Activated CD4-positive, alpha-beta T cell treated with anti-CD3 and anti-CD28 coated beads, Interleukin-2, amount 50 U/mL, for 16 hours (primary cell): ENCODE measurements around the gene ST6GALNAC3.
A peak's percentile ranks its signal among the peaks of the same experiment; 100 is the strongest.

ENCODE experiments used
- DNase-seq: peaks from one replicate; pipeline ENCODE4 v3.0.0-alpha.2; 2020

Gene ST6GALNAC3

DNA sequence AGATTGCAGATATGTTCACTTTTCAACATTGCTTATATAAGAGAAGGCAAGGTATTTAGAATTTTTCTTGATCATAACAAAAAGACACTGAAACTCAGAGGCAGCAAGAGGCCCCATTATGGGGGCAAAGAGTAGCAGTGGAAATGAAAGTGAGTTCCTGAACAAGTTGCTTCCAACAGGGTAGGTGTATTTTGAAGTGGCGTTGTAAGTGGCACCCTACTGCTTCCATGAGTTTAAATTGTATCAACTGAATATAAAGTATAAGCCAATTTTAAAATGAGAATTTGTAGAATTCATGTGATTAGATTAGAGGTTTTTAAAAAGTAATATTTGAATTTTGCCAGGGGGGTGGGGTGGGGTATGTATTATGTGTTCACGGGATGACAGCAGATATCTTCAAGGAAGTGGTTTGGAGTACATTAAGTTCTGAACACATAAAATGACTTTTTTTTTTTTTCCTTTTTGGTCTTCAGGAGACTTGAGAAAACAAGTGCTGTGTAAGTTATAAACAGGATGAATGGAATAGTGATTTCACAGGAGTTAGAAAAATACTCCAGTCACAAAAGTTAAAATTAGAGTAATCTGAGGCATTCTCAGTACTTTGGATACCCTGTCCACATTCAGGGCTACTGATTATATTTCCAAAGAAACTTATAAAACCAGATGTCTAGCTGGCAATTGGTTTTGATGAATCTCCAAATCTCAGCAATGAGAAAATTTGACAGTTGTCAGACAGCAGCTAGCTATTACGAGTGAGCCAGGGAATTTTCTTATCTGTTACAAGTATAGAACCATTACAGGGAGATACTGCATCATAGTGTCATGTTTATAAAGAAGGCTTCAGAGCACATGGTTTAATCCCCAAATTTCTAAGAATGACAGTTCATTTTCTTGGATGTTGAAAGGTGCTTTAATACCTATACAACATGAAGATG is 182.0 kb downstream of the ST6GALNAC3 start:
- DNase-seq = peak; percentile 20

DNA sequence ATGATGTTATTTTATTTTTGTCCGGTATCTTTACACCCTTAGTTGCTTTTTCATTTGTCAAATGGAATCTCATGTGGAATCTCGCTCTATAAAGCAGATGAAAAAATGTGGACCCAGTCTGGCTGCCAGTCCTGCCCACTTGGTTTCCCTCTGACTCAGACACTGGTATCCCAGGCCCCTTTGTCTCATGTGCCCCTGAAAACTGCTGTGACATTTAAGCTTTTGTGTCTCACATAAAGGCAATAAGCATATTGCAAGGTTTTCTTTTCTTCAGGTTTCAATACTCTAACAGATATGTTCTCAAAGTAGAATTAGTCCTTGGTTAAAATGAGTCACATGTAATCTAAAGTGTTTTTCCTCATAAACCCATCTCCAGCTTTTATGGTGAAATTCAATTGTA is 183.3 kb downstream of the ST6GALNAC3 start:
- DNase-seq = no peak

DNA sequence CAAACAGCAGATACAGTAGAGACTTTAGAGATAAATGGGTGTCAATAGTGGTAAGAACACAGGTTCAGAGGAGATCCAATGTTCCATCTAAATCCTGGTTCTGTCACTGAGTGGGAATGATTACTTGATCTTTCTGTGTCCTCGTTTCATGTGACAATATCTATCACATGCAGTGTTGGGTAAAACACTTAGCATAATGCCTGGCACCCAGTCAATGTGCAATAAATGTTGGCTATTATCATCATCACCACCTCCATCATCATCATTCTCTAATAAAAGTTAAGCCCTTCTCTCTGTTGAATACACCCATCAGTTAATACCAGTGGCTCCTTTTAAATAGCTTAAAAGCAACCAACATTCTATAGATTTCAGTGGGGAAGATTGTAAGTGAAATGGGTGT is 184.7 kb downstream of the ST6GALNAC3 start:
- DNase-seq = no peak

DNA sequence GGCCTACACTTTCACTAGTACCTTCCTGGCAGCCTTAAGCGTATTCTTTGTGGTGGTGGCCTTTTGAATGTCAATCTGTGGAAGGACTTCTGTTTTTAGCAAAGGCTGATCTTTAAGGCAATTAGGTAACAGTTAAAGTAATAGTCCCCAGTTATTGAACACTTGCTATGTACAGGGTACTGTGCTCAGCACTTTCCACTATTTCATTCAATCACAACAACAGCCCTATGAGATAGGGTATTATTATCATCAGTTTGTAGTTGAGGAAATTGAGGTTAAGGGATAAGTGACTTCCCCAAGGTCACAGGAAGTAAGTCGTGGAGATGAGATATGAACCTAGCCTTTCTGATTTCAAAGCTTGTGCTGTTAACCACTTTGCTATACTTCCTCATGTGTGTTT is 185.7 kb downstream of the ST6GALNAC3 start:
- no peak for DNase-seq

DNA sequence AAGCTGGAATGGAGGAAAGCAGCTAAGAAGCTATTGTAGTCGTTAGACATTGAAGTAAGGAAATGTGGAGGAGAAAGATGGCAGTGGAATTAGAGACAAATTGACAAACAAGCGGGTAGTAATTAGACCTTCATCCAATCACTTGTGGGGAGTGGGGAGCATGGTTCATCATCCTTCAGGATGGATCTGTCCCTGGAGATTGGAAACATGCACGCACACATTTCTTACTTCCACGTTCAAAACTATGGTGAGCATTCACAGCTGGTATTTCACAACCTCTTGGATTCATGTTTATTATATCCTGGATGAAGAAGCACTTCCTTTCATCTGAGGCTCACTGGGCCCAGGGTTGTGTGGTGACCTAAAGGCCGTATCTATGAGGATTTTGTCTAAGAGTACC is 188.1 kb downstream of the ST6GALNAC3 start:
- no peak for DNase-seq

DNA sequence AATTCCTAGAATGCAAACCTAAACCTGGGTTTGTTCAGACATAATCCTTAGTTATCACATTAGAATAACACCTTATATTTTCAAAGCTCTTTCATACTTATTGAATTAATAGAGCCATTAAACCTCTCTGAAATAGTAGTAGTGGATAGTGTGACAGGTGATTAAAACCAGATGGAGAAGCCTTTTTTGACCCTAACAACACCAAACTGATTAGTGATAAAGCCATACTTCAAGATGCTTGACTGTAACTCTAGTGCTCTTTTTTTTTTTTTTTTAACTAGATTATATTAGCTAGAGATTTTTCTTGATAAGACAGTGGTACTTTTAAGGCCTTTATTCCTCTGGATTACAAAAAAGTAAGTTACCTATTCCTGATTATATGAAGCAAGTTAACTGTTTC is 190.1 kb downstream of the ST6GALNAC3 start:
- no peak for DNase-seq

DNA sequence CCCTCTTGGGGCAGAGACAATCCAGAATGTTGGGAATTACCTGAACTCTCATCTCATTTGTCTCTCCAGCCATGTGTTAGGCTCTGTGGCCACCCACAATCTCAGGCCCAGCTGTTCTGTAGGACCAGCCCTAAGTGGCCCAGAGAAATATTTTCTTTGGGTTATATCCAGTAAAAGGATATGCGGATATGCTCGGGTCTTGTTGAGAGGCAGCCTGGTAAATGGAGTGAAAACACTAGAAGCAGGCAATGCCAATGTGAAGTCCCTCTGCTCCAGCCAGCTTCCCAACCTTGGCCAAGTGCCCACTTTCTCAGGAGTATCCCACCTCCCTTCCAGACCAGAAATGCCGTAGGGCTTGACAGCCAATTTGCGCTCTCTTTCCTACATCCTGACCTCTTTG is 192.2 kb downstream of the ST6GALNAC3 start:
- DNase-seq = no peak

GRCh38 chr1:76267631-76268030 is 193.1 kb downstream of the ST6GALNAC3 start:
- DNase-seq = peak; percentile 54

GRCh38 chr1:76268341-76268740 is 193.8 kb downstream of the ST6GALNAC3 start:
- no peak for DNase-seq

DNA sequence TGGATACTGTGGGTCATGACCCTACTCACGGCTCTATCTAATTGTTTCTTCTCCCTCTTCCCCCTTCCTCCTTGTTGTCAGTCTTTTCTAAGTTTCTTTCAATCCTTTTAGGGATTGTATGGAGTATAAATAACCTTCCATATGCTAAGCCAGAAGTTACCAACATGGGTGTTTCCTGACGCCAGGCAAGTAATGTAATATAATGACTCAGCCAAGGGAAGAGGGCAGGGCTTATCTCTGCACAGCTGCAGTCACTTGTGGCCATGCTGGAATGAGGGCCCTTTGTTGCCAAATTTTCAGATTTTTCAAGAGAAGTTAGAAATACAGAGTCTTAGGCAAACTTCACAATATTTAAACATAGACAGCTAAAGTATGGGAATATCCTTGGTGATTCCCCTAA is 194.6 kb downstream of the ST6GALNAC3 start:
- peak; percentile 51 for DNase-seq

- DNase-seq = no peak
Measured at GRCh38 chr1:76274302-76274701, 199.8 kb downstream of the ST6GALNAC3 start.

- DNase-seq = no peak
Measured at GRCh38 chr1:76274718-76275117, 200.2 kb downstream of the ST6GALNAC3 start.

DNA sequence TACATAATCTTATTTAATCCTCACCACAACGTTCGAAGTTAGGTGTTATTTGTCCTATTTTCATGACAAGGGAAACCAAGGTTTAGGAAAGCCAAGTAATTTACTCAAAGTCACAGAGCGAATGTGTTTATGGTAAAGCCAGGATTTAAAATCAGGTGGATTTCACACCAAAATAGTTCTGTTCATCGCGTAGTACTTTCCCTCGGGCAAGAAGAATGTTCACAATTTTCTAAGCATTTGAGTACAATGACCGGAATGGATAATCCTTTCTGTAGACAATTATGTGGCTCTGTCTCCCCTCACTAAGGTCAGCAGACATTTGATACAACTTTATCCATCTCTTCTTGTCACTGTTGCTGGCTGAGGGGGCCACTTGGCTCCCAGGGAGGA is 204.2 kb downstream of the ST6GALNAC3 start:
- DNase-seq = no peak

DNA sequence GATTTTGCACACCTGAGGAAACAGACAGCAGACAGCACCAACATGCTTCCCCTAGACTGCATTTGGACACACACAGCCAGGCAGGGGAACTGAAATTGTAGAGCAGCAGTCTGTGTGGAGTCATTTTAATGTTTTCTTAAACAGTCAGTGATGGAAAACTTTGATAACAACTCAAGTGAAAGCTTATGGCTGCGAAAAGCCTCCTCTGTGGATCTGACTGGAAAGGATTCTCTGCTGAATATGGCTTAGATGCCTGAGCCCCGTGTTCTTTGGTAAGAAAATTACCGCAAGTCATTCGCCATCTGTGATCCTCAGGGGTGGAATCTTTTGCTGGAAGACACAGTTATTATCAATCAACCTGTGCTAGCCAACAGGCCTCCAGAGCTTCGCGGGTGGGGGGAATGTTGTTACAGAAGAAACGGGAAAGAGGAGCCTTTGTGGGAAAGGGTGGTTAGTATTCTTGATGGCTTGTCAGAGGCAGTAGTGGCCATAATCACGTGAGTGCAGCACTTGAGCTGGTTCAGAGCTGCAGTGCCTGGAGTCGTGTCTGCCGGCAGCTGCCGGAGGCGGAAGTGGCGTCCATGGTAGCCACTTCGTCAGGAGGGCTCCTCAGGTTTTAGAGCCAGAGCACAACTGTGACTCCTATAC is 204.7 kb downstream of the ST6GALNAC3 start:
- DNase-seq = no peak

GRCh38 chr1:76281306-76281705 is 206.8 kb downstream of the ST6GALNAC3 start:
- no peak for DNase-seq

DNA sequence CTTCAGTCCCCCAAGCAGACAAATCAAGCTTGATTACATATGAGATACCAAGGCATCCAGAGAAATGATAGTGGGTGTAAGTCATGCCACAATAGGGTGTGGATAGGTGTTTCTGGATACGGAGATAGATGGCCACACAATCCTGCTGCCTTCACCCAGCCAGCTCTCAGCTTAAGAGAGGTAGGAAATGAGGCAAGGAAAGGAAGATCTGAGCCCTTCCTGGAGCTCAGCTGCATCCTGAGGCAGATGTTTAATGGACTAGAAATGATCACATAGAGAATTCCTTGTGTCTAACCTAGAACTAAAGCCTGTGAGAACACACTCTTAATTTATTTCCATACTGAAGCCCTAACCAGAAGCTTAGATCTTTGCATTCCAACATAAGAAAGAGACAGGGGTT is 210.3 kb downstream of the ST6GALNAC3 start:
- no peak for DNase-seq

DNA sequence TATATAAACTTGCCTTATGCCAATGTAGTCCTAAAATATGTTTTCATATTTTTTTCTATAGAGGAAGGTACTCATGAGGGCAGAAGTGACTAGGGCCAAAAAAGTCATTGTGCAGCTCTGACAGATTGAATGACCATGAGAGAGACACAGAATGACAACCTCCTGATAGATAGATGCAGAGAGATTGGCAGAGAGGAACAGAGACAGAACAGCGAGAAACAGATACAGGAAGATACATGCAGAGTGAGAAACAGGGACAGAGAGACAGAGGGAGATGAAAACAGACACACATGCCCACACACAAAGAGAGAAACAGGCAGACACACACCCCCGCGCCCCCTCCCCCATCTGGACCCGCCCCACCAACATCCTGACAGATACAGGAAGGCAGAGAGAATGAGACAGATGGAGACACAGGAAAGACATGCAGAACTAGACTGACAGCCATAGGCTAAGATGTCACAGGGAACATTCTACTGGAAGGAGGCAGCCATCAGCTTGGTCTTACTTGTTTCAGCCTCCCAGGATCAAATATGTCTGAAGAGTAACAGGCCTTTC is 211.1 kb downstream of the ST6GALNAC3 start:
- DNase-seq = no peak

DNA sequence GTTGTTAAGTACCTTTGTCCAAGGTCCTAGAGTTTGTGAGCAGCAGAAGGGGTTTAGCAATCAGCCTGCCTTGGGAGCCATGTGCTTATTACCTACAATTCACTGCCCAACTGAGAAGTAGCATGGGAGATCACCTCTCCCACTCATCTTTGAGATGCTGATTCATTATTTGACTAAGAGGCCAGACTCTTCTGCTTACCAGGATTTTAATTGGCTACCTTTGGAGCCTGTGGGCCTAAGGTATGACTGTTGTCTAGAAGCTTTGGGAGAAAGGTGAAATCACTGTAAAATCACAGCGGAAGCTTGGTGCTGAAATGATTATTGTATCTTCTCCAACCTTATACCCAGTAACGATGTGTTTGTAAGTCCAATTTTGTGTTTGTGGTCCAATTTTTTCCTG is 213.4 kb downstream of the ST6GALNAC3 start:
- peak; percentile 46 for DNase-seq

GRCh38 chr1:76288758-76289483 is 214.4 kb downstream of the ST6GALNAC3 start:
- no peak for DNase-seq

DNA sequence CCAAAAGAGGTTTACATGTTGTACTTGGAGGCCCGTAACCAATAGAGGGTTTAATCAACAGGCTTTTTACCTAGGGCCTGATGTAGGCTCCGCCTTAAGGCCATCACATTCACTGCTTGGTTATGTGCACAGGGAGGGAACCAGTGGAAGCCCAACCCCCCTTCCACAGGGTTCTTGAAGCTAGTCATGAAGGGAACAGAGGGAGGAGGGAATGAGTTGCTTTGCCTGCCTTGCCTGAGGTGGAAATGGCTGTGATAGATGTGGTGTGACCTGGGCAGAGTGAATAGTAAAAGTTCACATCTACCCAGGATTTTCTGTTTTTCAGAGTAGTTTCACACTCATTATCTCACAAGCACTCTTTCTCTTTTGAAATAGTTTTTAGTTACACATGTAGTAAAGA is 215.1 kb downstream of the ST6GALNAC3 start:
- no peak for DNase-seq

- DNase-seq = no peak
Measured at GRCh38 chr1:76290271-76290670, 215.7 kb downstream of the ST6GALNAC3 start.

DNA sequence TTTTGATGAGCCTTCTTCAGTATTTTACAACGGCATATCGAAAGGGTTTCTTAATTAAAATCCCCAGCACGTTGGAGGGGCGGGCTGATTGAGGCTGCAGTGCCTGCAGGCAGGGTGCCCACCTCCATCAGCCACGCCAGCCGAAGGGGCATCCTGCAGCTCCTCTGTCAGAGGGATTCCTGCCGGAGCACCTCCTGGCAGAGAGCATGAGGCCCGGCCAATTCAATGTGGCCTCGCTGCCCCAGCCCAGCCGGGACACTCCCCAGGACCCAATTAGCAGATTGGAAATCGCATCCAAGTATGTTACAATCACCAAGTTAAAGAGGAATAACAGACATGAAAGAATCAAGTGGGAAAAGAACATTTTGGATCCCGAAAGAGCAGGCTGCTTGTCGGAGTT is 216.6 kb downstream of the ST6GALNAC3 start:
- DNase-seq = no peak

- no peak for DNase-seq
Measured at GRCh38 chr1:76291737-76292136, 217.2 kb downstream of the ST6GALNAC3 start.
